Fibroblast of lung (primary cell): ENCODE measurements around the gene TGFBR2. TPM values are rescaled to one million over a fixed set of nuclear protein-coding genes. Genes with fewer than 3 reads are reported as not detected.

Experiments used
- DNase-seq, 2 donors: peaks; one replicate each; pipeline versions ENCODE4 v3.0.0 to v3.0.0-alpha.2; 2010; ENCODE audit warnings: low read depth in 2 of 2
- H2AFZ ChIP-seq: 2 replicates; pipeline ENCODE4 v1.5.1; 2012; ENCODE audit warnings: low read length, control low read depth, inconsistent platforms
- H3K27ac ChIP-seq: 2 replicates; pipeline ENCODE4 v1.5.1; 2011; ENCODE audit warnings: low read length, control low read depth; ENCODE audit not compliant: insufficient read depth
- H3K27me3 ChIP-seq: 2 replicates; pipeline ENCODE4 v1.5.1; 2011; ENCODE audit warnings: mild to moderate bottlenecking, low read length; ENCODE audit not compliant: control insufficient read depth, insufficient read depth
- H3K36me3 ChIP-seq: 2 replicates; pipeline ENCODE4 v1.5.1; 2011; ENCODE audit warnings: low read length; ENCODE audit not compliant: control insufficient read depth, insufficient read depth
- H3K4me1 ChIP-seq: 2 replicates; pipeline ENCODE4 v1.5.1; 2011; ENCODE audit warnings: low read length; ENCODE audit not compliant: control insufficient read depth, insufficient read depth; ENCODE audit errors: extremely low read depth
- H3K4me2 ChIP-seq: 2 replicates; pipeline ENCODE4 v1.5.1; 2011; ENCODE audit warnings: low read length, control low read depth; ENCODE audit not compliant: insufficient read depth; ENCODE audit errors: extremely low read depth
- H3K4me3 ChIP-seq, 4 experiments: fragments of 200-600 bp in 1 of 4; sonication (generic) in 1 of 4; replicated peaks in 1 of 4; 2 replicates each; pipeline ENCODE4 v1.5.1; 2011 to 2016; ENCODE audit warnings: low read length in 4 of 4, low read depth in 3 of 4, mild to moderate bottlenecking in 3 of 4, control low read depth in 2 of 4, inconsistent platforms in 1 of 4, mixed read lengths in 1 of 4; ENCODE audit not compliant: insufficient read depth in 1 of 4; ENCODE audit errors: control extremely low read depth in 1 of 4
- H3K79me2 ChIP-seq: 2 replicates; pipeline ENCODE4 v1.5.1; 2012; ENCODE audit warnings: mild to moderate bottlenecking, low read length, inconsistent platforms; ENCODE audit not compliant: control insufficient read depth, insufficient read depth
- H3K9ac ChIP-seq: 2 replicates; pipeline ENCODE4 v1.5.1; 2011; ENCODE audit warnings: mild to moderate bottlenecking, low read length, control low read depth; ENCODE audit not compliant: insufficient read depth
- H3K9me3 ChIP-seq: 2 replicates; pipeline ENCODE4 v1.5.1; 2012; ENCODE audit warnings: low read depth, low read length; ENCODE audit not compliant: control insufficient read depth, insufficient read depth
- H4K20me1 ChIP-seq: 2 replicates; pipeline ENCODE4 v1.5.1; 2011; ENCODE audit warnings: low read length; ENCODE audit not compliant: control insufficient read depth, insufficient read depth; ENCODE audit errors: extremely low read depth
- EZH2 ChIP-seq: IDR thresholded peaks from 2 replicates; pipeline ENCODE4 v1.5.1; 2012; ENCODE audit warnings: low read length, control low read depth, mild to moderate bottlenecking; ENCODE audit errors: missing control alignments
- polyA plus RNA-seq, 2 donors: library from polyadenylated mRNA; depleted of rRNA in 1 of 2; stranded (reverse) in 1 of 2; unstranded in 1 of 2; fragments of >200 nt; gene quantifications; 2 replicates each; pipeline ENCODE4 v1.2.1, GENCODE V29; 2011 to 2012; ENCODE audit warnings: missing spikeins in 1 of 2
- total RNA-seq: library from RNA; depleted of rRNA; stranded (reverse); fragments of >200 nt; gene quantifications from 2 replicates; pipeline ENCODE4 v1.2.1, GENCODE V29; 2014
- TF ChIP-seq, protein P1 (sequence below), 2 donors: IDR thresholded peaks in 1 of 2; conservative IDR thresholded peaks in 1 of 2; 1 replicate in 1 of 2; 2 replicates in 1 of 2; pipeline ENCODE4 v1.5.1; 2011 to 2012; ENCODE audit warnings: low read length in 2 of 2, control low read depth in 1 of 2, inconsistent platforms in 1 of 2, low read depth in 1 of 2, mild to moderate bottlenecking in 1 of 2

The TGFBR2 gene
- total and polyA plus RNA-seq, 2 donors (not counting 1 experiment from before 2014, with no cell fraction given): 93.0 to 126 TPM

DNA sequence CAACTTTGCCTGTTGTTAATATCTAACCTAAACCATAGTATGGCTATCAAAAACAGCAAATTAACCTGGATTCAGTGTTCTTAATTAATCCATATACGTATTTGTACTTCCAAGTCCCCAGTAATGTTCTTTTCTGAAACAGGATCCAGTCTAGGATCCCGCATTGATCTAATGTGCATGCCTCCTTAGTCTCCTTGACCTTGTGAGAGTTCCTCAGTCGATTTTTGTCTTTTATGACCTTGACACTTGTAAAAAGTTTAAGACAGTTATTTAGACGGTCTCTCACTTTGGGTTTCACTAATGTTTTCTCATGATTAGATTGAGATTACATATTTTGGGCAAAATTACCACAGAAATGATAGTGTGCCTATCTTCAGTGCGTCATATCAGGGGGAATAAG is 69.4 kb downstream of the TGFBR2 start:
- Histone ChIP-seq H3K79me2 (peaks cover 6% of the 10 kb centered on the region), H3K36me3 (peaks cover 14% of the 10 kb centered on the region)

DNA sequence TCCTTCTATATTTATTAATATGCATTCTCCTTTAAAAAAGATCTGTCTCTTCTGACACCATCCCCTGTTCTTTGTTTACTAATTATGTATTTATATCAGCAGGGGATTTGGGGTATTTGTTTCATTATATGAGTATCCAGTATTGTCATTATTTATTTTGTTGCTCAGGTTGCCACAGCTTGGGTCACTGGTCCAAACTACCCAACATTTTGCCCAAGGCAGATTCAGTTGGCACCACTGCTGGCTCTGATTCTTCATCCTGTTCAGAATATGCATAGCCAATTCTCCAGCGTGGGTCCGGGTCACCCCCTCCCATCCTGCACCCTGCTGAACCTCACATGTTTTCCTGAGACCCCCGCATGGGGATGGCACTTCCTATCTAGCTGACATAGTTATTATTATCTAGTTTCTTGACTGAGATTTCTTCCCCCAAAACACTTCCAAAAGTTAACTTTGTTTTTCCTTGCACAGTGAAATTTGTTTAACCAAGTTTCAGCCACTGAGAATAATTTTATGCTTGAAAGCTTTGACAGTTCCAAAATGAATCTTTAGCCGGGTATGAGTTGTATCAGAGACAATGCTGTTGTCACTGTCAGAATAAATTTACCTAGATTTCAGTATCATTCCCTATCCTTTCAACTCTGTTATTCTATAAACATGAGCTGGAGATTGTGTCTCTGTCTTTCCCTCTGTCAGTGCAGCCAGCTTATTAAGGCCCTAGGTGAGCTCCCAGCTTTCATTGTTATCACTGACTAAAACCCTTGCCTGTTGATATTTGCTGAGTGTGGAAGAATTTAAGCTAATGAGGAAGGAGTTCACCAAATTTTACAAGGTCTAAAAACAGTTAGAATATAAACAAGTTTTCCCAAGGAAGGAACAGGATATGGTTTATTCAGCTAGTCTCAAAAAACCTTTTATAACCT is 70.3 kb downstream of the TGFBR2 start:
- Histone ChIP-seq H3K4me2 (no peak overlapping the region), H3K27me3 (no peaks in the 10 kb centered on the region), H4K20me1 (no peaks in the 10 kb centered on the region), H3K36me3 (peaks cover 12% of the 10 kb centered on the region), H3K4me3 (no peak overlapping the region), H3K27ac (no peak overlapping the region), H3K9ac (no peak overlapping the region), H3K4me1 (peaks cover 10% of the 10 kb centered on the region), H3K79me2 (peaks cover 6% of the 10 kb centered on the region), H3K9me3 (no peaks in the 10 kb centered on the region), H2AFZ (no peak overlapping the region)
- DNase-seq: no peak
- TF ChIP-seq, protein P1, sequence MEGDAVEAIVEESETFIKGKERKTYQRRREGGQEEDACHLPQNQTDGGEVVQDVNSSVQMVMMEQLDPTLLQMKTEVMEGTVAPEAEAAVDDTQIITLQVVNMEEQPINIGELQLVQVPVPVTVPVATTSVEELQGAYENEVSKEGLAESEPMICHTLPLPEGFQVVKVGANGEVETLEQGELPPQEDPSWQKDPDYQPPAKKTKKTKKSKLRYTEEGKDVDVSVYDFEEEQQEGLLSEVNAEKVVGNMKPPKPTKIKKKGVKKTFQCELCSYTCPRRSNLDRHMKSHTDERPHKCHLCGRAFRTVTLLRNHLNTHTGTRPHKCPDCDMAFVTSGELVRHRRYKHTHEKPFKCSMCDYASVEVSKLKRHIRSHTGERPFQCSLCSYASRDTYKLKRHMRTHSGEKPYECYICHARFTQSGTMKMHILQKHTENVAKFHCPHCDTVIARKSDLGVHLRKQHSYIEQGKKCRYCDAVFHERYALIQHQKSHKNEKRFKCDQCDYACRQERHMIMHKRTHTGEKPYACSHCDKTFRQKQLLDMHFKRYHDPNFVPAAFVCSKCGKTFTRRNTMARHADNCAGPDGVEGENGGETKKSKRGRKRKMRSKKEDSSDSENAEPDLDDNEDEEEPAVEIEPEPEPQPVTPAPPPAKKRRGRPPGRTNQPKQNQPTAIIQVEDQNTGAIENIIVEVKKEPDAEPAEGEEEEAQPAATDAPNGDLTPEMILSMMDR (conservative IDR thresholded peaks at IDR 0.05 in 1 of 2, IDR thresholded peaks at IDR 0.05 in 1 of 2; ENCODE audit: low read depth in 1 of 2, low read length in 2 of 2): no peak
- TF ChIP-seq EZH2: no peak

More for the DNA sequence above, 69.4 kb downstream of the TGFBR2 start:
- H3K4me3 ChIP-seq: no peak overlapping the region
- H2AFZ ChIP-seq: no peak overlapping the region
- H3K9ac ChIP-seq: no peak overlapping the region
- no peak overlapping the region for H3K27ac ChIP-seq
- TF ChIP-seq, protein P1 (conservative IDR thresholded peaks at IDR 0.05 in 1 of 2, IDR thresholded peaks at IDR 0.05 in 1 of 2; ENCODE audit: low read depth in 1 of 2, low read length in 2 of 2): no peak
- no peak for TF ChIP-seq EZH2
- H3K9me3 ChIP-seq: no peaks in the 10 kb centered on the region
- no peak overlapping the region for H3K4me2 ChIP-seq
- H4K20me1 ChIP-seq: no peaks in the 10 kb centered on the region
- no peak for DNase-seq
- H3K4me1 ChIP-seq: peaks cover 2% of the 10 kb centered on the region
- H3K27me3 ChIP-seq: no peaks in the 10 kb centered on the region

DNA sequence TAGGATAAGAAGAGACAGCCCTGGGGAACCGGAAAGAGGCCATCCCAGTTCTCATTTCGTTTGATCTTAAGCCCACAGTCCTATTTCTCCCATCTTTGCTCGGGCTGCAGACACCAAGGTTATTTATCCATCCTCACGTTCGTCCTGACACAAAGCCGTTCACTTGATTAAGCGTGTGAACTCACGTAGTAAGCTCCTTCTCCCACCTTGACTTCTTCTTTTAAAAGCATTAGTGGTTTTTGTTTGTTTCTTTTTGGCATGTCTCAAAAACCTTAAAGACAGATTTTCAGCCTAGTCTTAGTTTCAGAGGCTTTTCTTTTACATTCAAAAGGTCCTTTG is 70.9 kb downstream of the TGFBR2 start:
- DNase-seq: no peak
- H4K20me1 ChIP-seq: no peaks in the 10 kb centered on the region
- no peak overlapping the region for H3K27ac ChIP-seq
- TF ChIP-seq EZH2: no peak
- no peak overlapping the region for H3K4me2 ChIP-seq
- H3K4me1 ChIP-seq: peaks cover 17% of the 10 kb centered on the region
- H3K9ac ChIP-seq: no peak overlapping the region
- H3K27me3 ChIP-seq: no peaks in the 10 kb centered on the region
- H3K9me3 ChIP-seq: no peaks in the 10 kb centered on the region
- no peak overlapping the region for H3K4me3 ChIP-seq
- peaks cover 6% of the 10 kb centered on the region for H3K79me2 ChIP-seq
- no peak overlapping the region for H2AFZ ChIP-seq
- peaks cover 8% of the 10 kb centered on the region for H3K36me3 ChIP-seq
